Measurements from ENCODE around the gene ABHD17A. TPM values are rescaled to one million over a fixed set of nuclear protein-coding genes. Genes with fewer than 3 reads are reported as not detected.

Gene ABHD17A
- total and polyA plus RNA-seq, 7 donors, result 60.7 to 97.1 (median 86.6) TPM

- Histone ChIP-seq H3K36me3 (no peaks in the 10 kb centered on the region), H3K4me1 (peaks cover 0 to 59% (median 49%) of the 10 kb centered on the region in 4 donors), H3K9me3 (no peaks in the 10 kb centered on the region), H3K27me3 (peaks cover 0 to 32% (median 5%) of the 10 kb centered on the region in 3 donors), H3K27ac (peak overlapping the region; percentile 65 to 84 (median 83)), H3K4me3 (peak overlapping the region; percentile 39 to 80 (median 74))
- 1% methylated on average over 109 of the region's 109 CpGs for WGBS, 2 donors
- no peak for DNase-seq
- TF ChIP-seq POLR2AphosphoS5 (IDR thresholded peaks at IDR 0.05), result no peak
- intact Hi-C loops (cut with DNase I), result loop anchor here (5.0 kb wide), 1 partner anchor 235 kb away; the partner anchor contains the start of genes IZUMO4 and MOB3A
Measured at GRCh38 chr19:1862424-1863327, 22.6 kb downstream of the ABHD17A start.

GRCh38 chr19:1862068-1862423, 23.2 kb downstream of the ABHD17A start:
- H3K27ac ChIP-seq, result peak overlapping the region; percentile 57 to 84 (median 83)
- H3K36me3 ChIP-seq, result no peaks in the 10 kb centered on the region
- peaks cover 0 to 38% (median 9%) of the 10 kb centered on the region in 3 donors for H3K27me3 ChIP-seq
- peaks cover 0 to 65% (median 55%) of the 10 kb centered on the region in 4 donors for H3K4me1 ChIP-seq
- TF ChIP-seq POLR2A (IDR thresholded peaks at IDR 0.05) (no peak), POLR2AphosphoS5 (IDR thresholded peaks at IDR 0.05) (no peak), CTCF (IDR thresholded peaks at IDR 0.05) (no peak), EP300 (IDR thresholded peaks at IDR 0.05) (no peak)
- H3K9me3 ChIP-seq, result no peaks in the 10 kb centered on the region
- WGBS, 2 donors, result 1 to 4% methylated on average over 21 of the region's 21 CpGs
- DNase-seq, result no peak
- peak overlapping the region; percentile 31 to 80 (median 74) for H3K4me3 ChIP-seq
- intact Hi-C loops (cut with DNase I), result loop anchor here (5.0 kb wide), 1 partner anchor 235 kb away; the partner anchor contains the start of genes IZUMO4 and MOB3A

GRCh38 chr19:1861599-1862031, 23.7 kb downstream of the ABHD17A start:
- peak overlapping the region; percentile 57 to 84 (median 83) for H3K27ac ChIP-seq
- intact Hi-C loops (cut with DNase I), result loop anchor here (5.0 kb wide), 1 partner anchor 236 kb away; the partner anchor contains the start of genes IZUMO4 and MOB3A

GRCh38 chr19:1860821-1861598, 24.3 kb downstream of the ABHD17A start:
- TF ChIP-seq POLR2A (IDR thresholded peaks at IDR 0.05) (no peak), CTCF (IDR thresholded peaks at IDR 0.05) (no peak), EP300 (IDR thresholded peaks at IDR 0.05) (no peak), POLR2AphosphoS5 (IDR thresholded peaks at IDR 0.05) (no peak)
- no peaks in the 10 kb centered on the region for H3K36me3 ChIP-seq
- H3K4me1 ChIP-seq, result peaks cover 0 to 76% (median 65%) of the 10 kb centered on the region in 4 donors
- peaks cover 0 to 47% (median 18%) of the 10 kb centered on the region in 3 donors for H3K27me3 ChIP-seq
- H3K4me3 ChIP-seq, result peak overlapping the region in 1 of 4 donors; percentile 74
- no peak for DNase-seq
- H3K27ac ChIP-seq, result peak overlapping the region; percentile 57 to 84 (median 83)
- intact Hi-C loops (cut with DNase I), result loop anchor here (5.0 kb wide), 1 partner anchor 236 kb away; the partner anchor contains the start of genes IZUMO4 and MOB3A
- no peaks in the 10 kb centered on the region for H3K9me3 ChIP-seq
- WGBS, 2 donors, result 24 to 66% methylated on average over 28 of the region's 28 CpGs

More at GRCh38 chr19:1861599-1862031, 23.7 kb downstream of the ABHD17A start:
- TF ChIP-seq EP300 (IDR thresholded peaks at IDR 0.05) (no peak), CTCF (IDR thresholded peaks at IDR 0.05) (no peak), POLR2AphosphoS5 (IDR thresholded peaks at IDR 0.05) (no peak), POLR2A (IDR thresholded peaks at IDR 0.05) (no peak)
- no peaks in the 10 kb centered on the region for H3K9me3 ChIP-seq
- no peak for DNase-seq
- peaks cover 0 to 70% (median 59%) of the 10 kb centered on the region in 4 donors for H3K4me1 ChIP-seq
- H3K27me3 ChIP-seq, result peaks cover 0 to 41% (median 12%) of the 10 kb centered on the region in 3 donors
- H3K4me3 ChIP-seq, result peak overlapping the region in 3 of 4 donors; percentile 74 to 80 (median 75)
- no peaks in the 10 kb centered on the region for H3K36me3 ChIP-seq
- 13 to 44% methylated on average over 23 of the region's 23 CpGs for WGBS, 2 donors
